ENCODE measurements around the gene HIRIP3. TPM values are rescaled to one million over a fixed set of nuclear protein-coding genes. Genes with fewer than 3 reads are reported as not detected.

Gene HIRIP3
- polyA plus RNA-seq, 1 of the 3 experiments (the other 2 are of a cell fraction): 18.9 TPM

DNA sequence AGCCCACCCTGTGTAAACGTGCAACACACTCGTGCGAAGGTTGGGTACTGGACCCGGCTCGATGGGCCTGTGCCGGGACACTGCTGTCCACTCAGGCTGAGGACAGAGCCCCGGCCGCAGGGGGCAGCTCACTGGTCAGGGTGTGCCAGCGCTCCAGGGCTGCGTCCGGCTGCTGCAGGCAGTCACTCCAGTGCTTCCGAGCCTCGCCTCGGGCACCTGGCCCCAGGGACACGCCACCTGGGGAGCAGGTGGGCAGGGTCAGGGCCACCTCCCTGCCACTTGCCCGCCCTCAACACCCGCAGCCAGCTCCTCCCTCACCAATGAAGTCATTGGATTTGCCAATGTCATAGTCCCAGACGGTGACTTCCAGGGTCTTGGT lies 10.7 kb upstream of the HIRIP3 start:
- no peaks in the 10 kb centered on the region for H3F3A ChIP-seq (replicated peaks; ENCODE audit: insufficient read depth)
- no peak for DNase-seq
- no peaks in the 10 kb centered on the region for H3K27me3 ChIP-seq (ENCODE audit: insufficient read depth)
- no peak overlapping the region for H3K9ac ChIP-seq
- H3K4me2 ChIP-seq: no peak overlapping the region
- H4K20me1 ChIP-seq (ENCODE audit: insufficient read depth): no peaks in the 10 kb centered on the region
- 100% methylated on average over 6 of the region's 18 CpGs for WGBS (ENCODE audit: low lambda C conversion rate)
- ChIA-PET POLR2A (interaction anchor here (0.7 to 1.0 kb wide), 4 partner anchors 9 to 107 kb away, joined by 3 read pairs; partner anchors contain the start of gene SEZ6L2), CTCF (interaction anchor here (0.6 to 4.7 kb wide), 22 partner anchors 8 to 216 kb away, joined by 3 to 41 read pairs (median 4); partner anchors contain the start of genes INO80E, PAGR1, TAOK2 and TLCD3B)
- no peaks in the 10 kb centered on the region for H3K9me3 ChIP-seq
- no peaks in the 10 kb centered on the region for H3K9me2 ChIP-seq
- H3K27ac ChIP-seq (ENCODE audit: low read depth in 2 of 2, low read length in 1 of 2): no peak overlapping the region
- peaks cover 0 to 2% of the 10 kb centered on the region in 2 experiments; a peak in 1 of 4 replicates for H3K4me1 ChIP-seq (ENCODE audit: control insufficient read depth in 1 of 2, insufficient read depth in 2 of 2, low read depth in 1 of 2, low read length in 1 of 2)
- H3K4me3 ChIP-seq (ENCODE audit: low read depth in 2 of 2, low read length in 1 of 2): no peak overlapping the region
- peaks cover 0 to 11% of the 10 kb centered on the region in 2 experiments for H3K36me3 ChIP-seq (replicated peaks in 1 of 2; ENCODE audit: control insufficient read depth in 1 of 2, insufficient read depth in 2 of 2, low read length in 1 of 2)
- H3K79me2 ChIP-seq (ENCODE audit: insufficient read depth): no peaks in the 10 kb centered on the region
- TF ChIP-seq, protein P1, sequence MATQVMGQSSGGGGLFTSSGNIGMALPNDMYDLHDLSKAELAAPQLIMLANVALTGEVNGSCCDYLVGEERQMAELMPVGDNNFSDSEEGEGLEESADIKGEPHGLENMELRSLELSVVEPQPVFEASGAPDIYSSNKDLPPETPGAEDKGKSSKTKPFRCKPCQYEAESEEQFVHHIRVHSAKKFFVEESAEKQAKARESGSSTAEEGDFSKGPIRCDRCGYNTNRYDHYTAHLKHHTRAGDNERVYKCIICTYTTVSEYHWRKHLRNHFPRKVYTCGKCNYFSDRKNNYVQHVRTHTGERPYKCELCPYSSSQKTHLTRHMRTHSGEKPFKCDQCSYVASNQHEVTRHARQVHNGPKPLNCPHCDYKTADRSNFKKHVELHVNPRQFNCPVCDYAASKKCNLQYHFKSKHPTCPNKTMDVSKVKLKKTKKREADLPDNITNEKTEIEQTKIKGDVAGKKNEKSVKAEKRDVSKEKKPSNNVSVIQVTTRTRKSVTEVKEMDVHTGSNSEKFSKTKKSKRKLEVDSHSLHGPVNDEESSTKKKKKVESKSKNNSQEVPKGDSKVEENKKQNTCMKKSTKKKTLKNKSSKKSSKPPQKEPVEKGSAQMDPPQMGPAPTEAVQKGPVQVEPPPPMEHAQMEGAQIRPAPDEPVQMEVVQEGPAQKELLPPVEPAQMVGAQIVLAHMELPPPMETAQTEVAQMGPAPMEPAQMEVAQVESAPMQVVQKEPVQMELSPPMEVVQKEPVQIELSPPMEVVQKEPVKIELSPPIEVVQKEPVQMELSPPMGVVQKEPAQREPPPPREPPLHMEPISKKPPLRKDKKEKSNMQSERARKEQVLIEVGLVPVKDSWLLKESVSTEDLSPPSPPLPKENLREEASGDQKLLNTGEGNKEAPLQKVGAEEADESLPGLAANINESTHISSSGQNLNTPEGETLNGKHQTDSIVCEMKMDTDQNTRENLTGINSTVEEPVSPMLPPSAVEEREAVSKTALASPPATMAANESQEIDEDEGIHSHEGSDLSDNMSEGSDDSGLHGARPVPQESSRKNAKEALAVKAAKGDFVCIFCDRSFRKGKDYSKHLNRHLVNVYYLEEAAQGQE (IDR thresholded peaks at IDR 0.05; ENCODE audit: low read depth, low read length): no peak
- no peak for TF ChIP-seq MEF2A (IDR thresholded peaks at IDR 0.05; ENCODE audit: borderline replicate concordance, low read depth)
- no peak for TF ChIP-seq EZH2phosphoT487 (IDR thresholded peaks at IDR 0.05; ENCODE audit: borderline replicate concordance, low read depth)
- TF ChIP-seq YY1 (IDR thresholded peaks at IDR 0.05; ENCODE audit: low read depth): no peak
- TF ChIP-seq, protein P2, sequence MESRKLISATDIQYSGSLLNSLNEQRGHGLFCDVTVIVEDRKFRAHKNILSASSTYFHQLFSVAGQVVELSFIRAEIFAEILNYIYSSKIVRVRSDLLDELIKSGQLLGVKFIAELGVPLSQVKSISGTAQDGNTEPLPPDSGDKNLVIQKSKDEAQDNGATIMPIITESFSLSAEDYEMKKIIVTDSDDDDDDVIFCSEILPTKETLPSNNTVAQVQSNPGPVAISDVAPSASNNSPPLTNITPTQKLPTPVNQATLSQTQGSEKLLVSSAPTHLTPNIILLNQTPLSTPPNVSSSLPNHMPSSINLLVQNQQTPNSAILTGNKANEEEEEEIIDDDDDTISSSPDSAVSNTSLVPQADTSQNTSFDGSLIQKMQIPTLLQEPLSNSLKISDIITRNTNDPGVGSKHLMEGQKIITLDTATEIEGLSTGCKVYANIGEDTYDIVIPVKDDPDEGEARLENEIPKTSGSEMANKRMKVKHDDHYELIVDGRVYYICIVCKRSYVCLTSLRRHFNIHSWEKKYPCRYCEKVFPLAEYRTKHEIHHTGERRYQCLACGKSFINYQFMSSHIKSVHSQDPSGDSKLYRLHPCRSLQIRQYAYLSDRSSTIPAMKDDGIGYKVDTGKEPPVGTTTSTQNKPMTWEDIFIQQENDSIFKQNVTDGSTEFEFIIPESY (IDR thresholded peaks at IDR 0.05; ENCODE audit: borderline replicate concordance, low read depth): no peak
- no peak for TF ChIP-seq CHD2 (IDR thresholded peaks at IDR 0.05; ENCODE audit: low read length, partially characterized antibody)
- no peak for TF ChIP-seq SIN3A (IDR thresholded peaks at IDR 0.05; ENCODE audit: borderline replicate concordance, low read depth, low read length)
- no peak for TF ChIP-seq RCOR1 (IDR thresholded peaks at IDR 0.05; ENCODE audit: low read length)
- TF ChIP-seq GABPA (IDR thresholded peaks at IDR 0.05; ENCODE audit: low read depth): no peak
- no peak for TF ChIP-seq CTCF (IDR thresholded peaks at IDR 0.05)
- TF ChIP-seq, protein P3, sequence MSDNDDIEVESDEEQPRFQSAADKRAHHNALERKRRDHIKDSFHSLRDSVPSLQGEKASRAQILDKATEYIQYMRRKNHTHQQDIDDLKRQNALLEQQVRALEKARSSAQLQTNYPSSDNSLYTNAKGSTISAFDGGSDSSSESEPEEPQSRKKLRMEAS (IDR thresholded peaks at IDR 0.05; ENCODE audit: low read depth): no peak
- H2AFZ ChIP-seq (ENCODE audit: low read depth): no peak overlapping the region
